GM13977 (cell line): ENCODE data around the gene ARL14EP.

ENCODE experiments used
- DNase-seq: peaks from one replicate; pipeline ENCODE4 v3.0.0; 2012; ENCODE audit warnings: low spot score
- CTCF ChIP-seq: IDR thresholded peaks from 2 replicates; pipeline ENCODE4 v1.5.1; 2012; ENCODE audit warnings: mild to moderate bottlenecking, control low read depth; ENCODE audit not compliant: insufficient read depth; ENCODE audit errors: extremely low read depth, missing control alignments
- in situ Hi-C: fragments of 300-500 bp; cut with MboI; formaldehyde crosslinking; loops from one replicate; pipeline ENCODE4 v1.12.0; 2022; ENCODE audit warnings: low sequenced_read_pairs, low pct_unique_long_range_greater_than_20kb, mixed read lengths, inconsistent platforms; ENCODE audit not compliant: unreplicated experiment

Gene ARL14EP

DNA sequence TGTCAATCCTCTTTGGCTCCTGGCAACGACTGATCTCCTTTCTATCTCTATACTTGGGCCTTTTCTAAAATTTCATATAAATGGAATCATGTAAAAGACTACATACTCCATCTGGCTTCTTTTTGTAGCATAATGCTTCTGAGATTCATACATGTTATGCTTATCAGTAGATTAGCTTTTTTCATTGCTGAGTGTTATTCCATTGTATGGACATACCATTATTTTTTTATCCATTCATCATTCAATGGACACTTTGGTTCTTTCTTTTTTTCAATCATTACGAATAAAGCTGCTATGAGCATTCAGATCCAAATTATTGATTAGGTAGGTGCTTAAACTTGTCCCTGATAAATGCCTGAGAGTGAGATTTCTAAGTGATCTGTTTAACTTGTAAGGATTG lies 11.7 kb upstream of the ARL14EP start:
- DNase-seq, result no peak
- TF ChIP-seq CTCF, result no peak
- in situ Hi-C loops, result no loop called here

DNA sequence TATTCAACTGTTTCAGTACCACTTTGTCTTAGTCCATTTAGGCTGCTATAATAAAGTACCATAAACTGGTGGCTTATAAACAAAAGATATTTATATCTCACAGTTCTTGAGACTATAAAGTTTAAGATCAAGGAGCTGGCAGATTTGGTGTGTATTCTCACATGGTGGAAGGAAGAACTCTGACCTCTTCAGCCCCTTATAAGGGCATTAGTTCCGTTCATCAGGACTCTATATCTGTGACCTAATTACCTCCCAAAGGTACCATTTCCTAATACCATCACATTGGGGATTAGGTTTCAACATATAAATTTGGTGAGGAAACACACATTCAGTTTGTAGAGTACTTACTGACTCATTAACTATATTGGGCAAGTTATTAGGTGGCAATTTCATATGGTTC lies 10.7 kb upstream of the ARL14EP start:
- no peak for DNase-seq
- in situ Hi-C loops, result no loop called here
- no peak for TF ChIP-seq CTCF

DNA sequence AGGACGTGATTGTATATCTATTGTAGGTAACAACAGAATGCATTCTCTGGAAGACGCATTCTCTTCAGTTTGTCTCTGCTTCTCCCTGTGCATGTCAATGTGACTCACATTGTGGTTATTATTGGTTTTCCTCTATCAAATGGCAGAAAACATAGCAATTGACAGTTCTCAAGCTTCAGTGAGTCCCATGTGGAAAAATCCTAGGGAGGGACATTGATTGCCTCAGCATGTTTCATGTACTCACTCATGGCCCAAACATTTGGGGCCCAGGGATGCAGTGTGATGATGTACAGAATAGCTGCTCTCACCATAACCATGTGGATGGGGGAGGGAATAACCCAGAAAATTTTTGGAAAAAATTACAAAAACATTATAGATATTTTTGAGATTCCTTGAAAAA lies 9.3 kb upstream of the ARL14EP start:
- no peak for TF ChIP-seq CTCF
- in situ Hi-C loops, result no loop called here
- DNase-seq, result no peak

DNA sequence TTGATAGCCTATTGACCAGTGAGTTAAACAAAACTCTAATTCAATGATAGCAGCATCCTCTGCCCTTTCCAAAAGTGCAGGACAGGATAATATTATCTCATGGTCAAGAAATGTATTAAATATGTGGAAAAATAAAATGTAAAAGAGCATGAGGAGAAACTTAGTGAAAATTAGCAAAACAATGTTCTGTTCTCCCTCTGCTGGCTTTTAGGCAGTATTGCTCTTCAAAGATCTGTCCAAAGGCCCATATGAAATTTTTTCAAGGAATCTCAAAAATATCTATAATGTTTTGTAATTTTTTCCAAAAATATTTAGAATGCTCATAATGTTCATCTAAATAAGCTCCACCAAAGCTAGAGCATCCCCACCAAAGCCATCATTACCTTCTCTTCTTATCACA lies 8.3 kb upstream of the ARL14EP start:
- in situ Hi-C loops, result no loop called here
- DNase-seq, result no peak
- TF ChIP-seq CTCF, result peak; percentile 47

- in situ Hi-C loops, result no loop called here
- no peak for DNase-seq
- no peak for TF ChIP-seq CTCF
These were observed 6.7 kb upstream of the ARL14EP start for GRCh38 chr11:30316237-30316636.

GRCh38 chr11:30317030-30317429 lies 5.9 kb upstream of the ARL14EP start:
- in situ Hi-C loops, result no loop called here
- DNase-seq, result peak; percentile 13
- no peak for TF ChIP-seq CTCF

- in situ Hi-C loops, result no loop called here
- no peak for DNase-seq
- TF ChIP-seq CTCF, result no peak
These were observed 1.6 kb upstream of the ARL14EP start for GRCh38 chr11:30321321-30321720.
